SK-N-MC (cell line): Measurements from ENCODE around the gene RANBP17.

Experiments
- EZH2 ChIP-seq: fragments of 200-600 bp; sonication (generic); IDR thresholded peaks from one replicate; pipeline ENCODE4 v1.6.1; 2017; ENCODE audit warnings: antibody characterized with exemption
- FOXP2 ChIP-seq: optimal IDR thresholded peaks from 2 replicates; pipeline ENCODE3; 2011; ENCODE audit warnings: mild to moderate bottlenecking, moderate library complexity; ENCODE audit not compliant: insufficient read depth; ENCODE audit errors: extremely low read length, control extremely low read depth
- POLR2AphosphoS5 ChIP-seq: IDR thresholded peaks from 2 replicates; pipeline ENCODE4 v1.6.1; 2012; ENCODE audit warnings: mild to moderate bottlenecking, low read depth, low read length, borderline replicate concordance

DNA sequence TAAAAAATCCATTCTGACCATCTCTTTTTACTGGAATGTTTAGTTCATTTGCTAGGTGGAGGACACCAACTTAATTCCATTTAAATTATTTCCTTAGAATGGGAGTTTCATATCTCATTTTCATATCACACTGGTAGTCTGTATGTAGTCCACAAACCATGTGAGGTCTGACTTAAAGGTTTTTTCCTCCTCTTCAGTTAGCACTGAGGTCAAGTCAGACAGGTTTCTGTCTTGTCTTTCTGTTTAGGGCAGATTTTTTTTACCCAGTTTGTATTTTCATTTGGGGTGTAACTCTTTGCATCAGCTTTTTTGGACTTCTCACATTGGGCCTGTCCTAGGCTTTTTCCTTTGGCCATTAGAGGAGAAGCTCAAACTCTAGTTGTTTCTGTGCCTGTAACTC lies 75.3 kb downstream of the RANBP17 start:
- TF ChIP-seq EZH2 (no peak), POLR2AphosphoS5 (no peak), FOXP2 (no peak)
